ENCODE data around the gene MED12.

The MED12 gene

GRCh38 chrX:71128166-71128833, 9.9 kb downstream of the MED12 start:
- TF ChIP-seq GATA2 (IDR thresholded peaks at IDR 0.05; ENCODE audit: low read depth, low read length) (no peak), GATA3 (IDR thresholded peaks at IDR 0.05; ENCODE audit: low read depth, low read length) (no peak)

DNA sequence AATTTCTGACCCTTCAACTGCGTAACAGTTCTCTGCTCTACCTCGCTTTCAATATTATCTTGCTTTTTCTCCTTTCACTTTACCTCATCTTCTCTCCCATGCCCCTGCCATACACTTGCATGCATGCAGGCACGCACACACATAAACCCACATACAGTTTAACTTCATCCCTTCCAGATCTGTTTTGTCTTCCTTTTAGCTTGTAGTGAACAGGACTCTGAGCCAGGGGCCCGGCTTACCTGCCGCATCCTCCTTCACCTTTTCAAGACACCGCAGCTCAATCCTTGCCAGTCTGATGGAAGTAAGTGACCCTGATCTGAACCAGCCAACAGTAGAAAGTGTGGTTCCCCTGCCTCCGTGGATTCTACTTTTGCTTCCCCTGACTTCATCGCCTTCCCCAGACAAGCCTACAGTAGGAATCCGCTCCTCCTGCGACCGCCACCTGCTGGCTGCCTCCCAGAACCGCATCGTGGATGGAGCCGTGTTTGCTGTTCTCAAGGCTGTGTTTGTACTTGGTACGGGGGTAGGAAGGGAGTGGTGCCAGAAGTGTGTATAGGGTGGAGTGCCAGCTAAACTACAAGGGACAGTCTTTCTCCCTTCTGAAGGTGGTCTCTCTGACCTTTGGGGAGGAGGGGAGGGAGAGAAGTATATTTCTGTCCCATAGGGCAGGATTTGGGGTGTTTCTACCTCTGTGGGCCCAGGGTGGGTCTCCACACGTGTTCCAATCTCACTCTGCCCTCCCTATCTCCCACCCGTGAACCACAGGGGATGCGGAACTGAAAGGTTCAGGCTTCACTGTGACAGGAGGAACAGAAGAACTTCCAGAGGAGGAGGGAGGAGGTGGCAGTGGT, 10.7 kb downstream of the MED12 start:
- TF ChIP-seq GATA2 (IDR thresholded peaks at IDR 0.05; ENCODE audit: low read depth, low read length) (no peak), GATA3 (IDR thresholded peaks at IDR 0.05; ENCODE audit: low read depth, low read length) (no peak)

GRCh38 chrX:71131510-71131909, 13.1 kb downstream of the MED12 start:
- TF ChIP-seq GATA3 (IDR thresholded peaks at IDR 0.05; ENCODE audit: low read depth, low read length) (no peak), GATA2 (IDR thresholded peaks at IDR 0.05; ENCODE audit: low read depth, low read length) (no peak)

GRCh38 chrX:71140440-71140839, 22.0 kb downstream of the MED12 start:
- TF ChIP-seq GATA3 (IDR thresholded peaks at IDR 0.05; ENCODE audit: low read depth, low read length) (no peak), GATA2 (IDR thresholded peaks at IDR 0.05; ENCODE audit: low read depth, low read length) (no peak)

DNA sequence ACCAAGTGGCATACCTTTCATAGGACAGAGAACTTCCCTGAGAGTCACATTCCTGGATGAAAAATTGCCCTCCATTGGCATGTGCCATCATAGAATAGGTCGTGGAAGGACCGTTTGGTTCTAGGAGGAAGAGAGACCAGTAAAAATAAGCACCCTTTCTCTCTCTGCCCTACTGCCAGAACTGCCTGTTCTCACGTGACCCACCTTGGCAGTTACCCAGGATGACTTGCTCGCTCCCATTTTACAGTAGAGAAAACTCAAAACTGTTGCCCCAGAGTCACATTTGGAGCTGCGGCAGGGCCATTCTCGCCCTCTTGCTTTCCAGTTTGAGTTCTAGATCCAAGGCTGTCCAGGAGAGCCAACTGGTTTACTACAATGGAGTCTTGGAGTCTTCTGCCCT, 25.1 kb downstream of the MED12 start:
- TF ChIP-seq GATA3 (IDR thresholded peaks at IDR 0.05; ENCODE audit: low read depth, low read length) (no peak), GATA2 (IDR thresholded peaks at IDR 0.05; ENCODE audit: low read depth, low read length) (no peak)

DNA sequence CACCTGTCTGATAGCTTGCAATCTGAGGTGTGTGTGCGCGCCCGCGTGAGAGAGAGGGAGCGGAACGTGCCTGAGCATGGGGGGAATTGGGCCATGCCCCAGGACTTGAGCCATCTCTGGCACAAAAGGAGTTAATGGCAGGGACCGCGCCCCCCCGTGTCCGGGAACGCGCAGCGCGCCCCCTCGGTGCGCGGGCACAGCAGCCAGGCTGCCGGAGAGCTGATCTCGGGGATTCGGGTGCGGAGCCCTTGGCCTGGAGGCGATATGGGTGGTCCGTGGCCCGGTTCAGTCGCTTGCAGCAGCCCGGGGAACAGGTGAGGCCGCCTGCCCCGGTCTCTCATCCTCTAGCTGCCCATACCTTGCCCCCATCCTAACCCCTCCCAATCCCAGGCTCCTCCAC, 26.3 kb downstream of the MED12 start, which contains the start of gene NLGN3:
TSS of gene NLGN3 (plus strand) at position 191 of the 400 bp plus-strand sequence. CDS start 2,909 bp downstream, outside the sequence.
- TF ChIP-seq GATA2 (IDR thresholded peaks at IDR 0.05; ENCODE audit: low read depth, low read length) (no peak), GATA3 (IDR thresholded peaks at IDR 0.05; ENCODE audit: low read depth, low read length) (no peak)

GRCh38 chrX:71147496-71148277, 29.3 kb downstream of the MED12 start:
- TF ChIP-seq GATA3 (IDR thresholded peaks at IDR 0.05; ENCODE audit: low read depth, low read length) = no peak
- TF ChIP-seq GATA2 (IDR thresholded peaks at IDR 0.05; ENCODE audit: low read depth, low read length) = no peak

GRCh38 chrX:71148278-71148663, 29.9 kb downstream of the MED12 start:
- TF ChIP-seq GATA3 (IDR thresholded peaks at IDR 0.05; ENCODE audit: low read depth, low read length) = no peak

DNA sequence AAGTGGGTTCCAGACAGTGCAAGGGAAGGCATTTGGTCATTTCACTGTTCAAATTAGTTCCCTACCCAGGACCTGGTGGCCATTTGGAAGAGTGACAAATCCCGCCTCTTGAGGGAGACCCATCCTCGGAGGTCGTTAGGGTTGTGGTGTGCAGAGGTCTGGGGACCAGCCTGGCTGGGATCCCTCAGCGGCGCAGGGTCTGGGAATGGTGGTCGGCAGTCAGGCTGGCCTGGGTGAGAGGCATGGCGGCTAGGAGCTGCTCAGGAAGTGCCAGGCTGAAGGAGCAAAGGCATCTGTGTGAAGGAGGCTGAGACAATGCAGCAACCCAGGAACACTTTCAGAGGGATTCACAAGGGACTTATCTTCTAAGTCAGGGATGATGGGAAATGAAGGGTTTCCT, 33.0 kb downstream of the MED12 start:
- TF ChIP-seq GATA3 (IDR thresholded peaks at IDR 0.05; ENCODE audit: low read depth, low read length) (no peak), GATA2 (IDR thresholded peaks at IDR 0.05; ENCODE audit: low read depth, low read length) (no peak)

- TF ChIP-seq GATA3 (IDR thresholded peaks at IDR 0.05; ENCODE audit: low read depth, low read length) (no peak), GATA2 (IDR thresholded peaks at IDR 0.05; ENCODE audit: low read depth, low read length) (no peak)
Measured at GRCh38 chrX:71154196-71154595, 35.8 kb downstream of the MED12 start.

DNA sequence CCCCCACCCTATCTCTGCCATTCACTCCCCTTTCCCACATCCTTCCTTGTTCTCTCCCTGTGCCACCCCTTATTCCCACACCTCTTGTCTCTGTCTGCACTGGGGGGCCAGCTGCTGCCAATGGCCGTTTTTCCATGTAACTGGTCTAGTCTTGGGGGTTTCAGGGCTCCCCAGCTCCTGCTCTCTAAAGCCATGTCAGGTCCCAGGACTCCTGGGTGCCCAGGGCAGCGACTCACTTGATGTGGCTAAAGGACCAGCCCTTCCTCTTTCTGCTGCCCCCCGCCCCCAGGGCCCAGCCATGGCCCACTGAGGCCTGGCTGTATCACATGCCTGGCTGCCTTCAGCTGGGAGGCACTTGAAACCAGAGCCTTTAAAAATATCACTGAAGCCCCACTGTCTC, 36.2 kb downstream of the MED12 start:
- TF ChIP-seq GATA3 (IDR thresholded peaks at IDR 0.05; ENCODE audit: low read depth, low read length) (no peak), GATA2 (IDR thresholded peaks at IDR 0.05; ENCODE audit: low read depth, low read length) (no peak)

GRCh38 chrX:71158603-71159002, 40.2 kb downstream of the MED12 start:
- TF ChIP-seq GATA3 (IDR thresholded peaks at IDR 0.05; ENCODE audit: low read depth, low read length) (no peak), GATA2 (IDR thresholded peaks at IDR 0.05; ENCODE audit: low read depth, low read length) (no peak)

DNA sequence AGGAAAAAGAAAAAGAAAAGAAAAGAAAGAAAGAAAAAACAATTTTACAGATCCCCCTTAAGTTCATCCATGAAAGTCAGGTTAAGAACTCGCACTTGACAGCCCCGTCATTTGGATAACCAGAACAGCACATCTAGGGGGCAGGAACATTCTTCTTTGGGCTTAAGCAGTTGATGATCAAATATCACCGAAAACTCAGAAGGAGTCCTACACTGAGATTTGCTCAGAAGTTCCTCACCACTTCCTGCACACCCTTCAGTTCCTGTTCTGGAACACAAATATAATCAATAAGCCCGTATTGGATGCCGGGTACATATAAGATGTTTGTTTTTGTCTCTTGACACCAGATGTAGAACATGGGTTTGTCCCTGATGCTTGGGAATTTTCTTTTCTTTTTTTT, 40.9 kb downstream of the MED12 start:
- TF ChIP-seq GATA2 (IDR thresholded peaks at IDR 0.05; ENCODE audit: low read depth, low read length) = no peak
- no peak for TF ChIP-seq GATA3 (IDR thresholded peaks at IDR 0.05; ENCODE audit: low read depth, low read length)

GRCh38 chrX:71160475-71160874, 42.1 kb downstream of the MED12 start:
- TF ChIP-seq GATA2 (IDR thresholded peaks at IDR 0.05; ENCODE audit: low read depth, low read length) (no peak), GATA3 (IDR thresholded peaks at IDR 0.05; ENCODE audit: low read depth, low read length) (no peak)
